K562 (cell line): ENCODE data around the gene PNRC1. TPM values are rescaled to one million over a fixed set of nuclear protein-coding genes. Genes with fewer than 3 reads are reported as not detected.

Experiments used
- ATAC-seq: fragments of 200-7000 bp; cut with Tn5 transposase; 3 replicates; pipeline ENCODE4 v1.9.1; 2020; ENCODE audit warnings: moderate library complexity
- BruUV-seq: library from RNA; stranded (reverse); fragments of 400-500 nt; replicated peaks from 2 replicates; lab custom pipeline; 2021; lab: Mats Ljungman, UMichigan
- CTCF ChIA-PET: fragments of 300-600 bp; formaldehyde crosslinking; extraction: SDS; loops from one replicate; lab custom pipeline; 2021; ENCODE audit warnings: low intra/inter-chr PET ratio; lab: Yijun Ruan, JAX
- POLR2A ChIA-PET: fragments of 300-600, 350-650 bp; sonication (Branson Sonifier 250); formaldehyde crosslinking; extraction: SDS; loops from one replicate; lab custom pipeline; 2021; ENCODE audit warnings: antibody characterized with exemption, inconsistent platforms; lab: Yijun Ruan, JAX
- DNase-seq, 4 experiments: peaks; one replicate each; pipeline versions ENCODE4 v3.0.0 to v3.0.0-alpha.2; 2011 to 2018; ENCODE audit warnings: low spot score in 3 of 4, mixed read lengths in 3 of 4; ENCODE audit errors: extremely low read depth in 1 of 4
- FAIRE-seq: peaks from 2 replicates; lab custom pipeline; 2011; peaks lifted over from hg19 to GRCh38; lab: Jason Lieb, UNC
- H2AFZ ChIP-seq: 2 replicates; pipeline ENCODE4 v1.6.0; 2011; ENCODE audit warnings: low read depth, low read length, control low read depth, inconsistent platforms
- H3K27ac ChIP-seq: fragments of 200-600 bp; 3 replicates; pipeline ENCODE4 v1.8.0; 2011; ENCODE audit warnings: low read depth, mild to moderate bottlenecking, control low read depth, inconsistent platforms, low read length, moderate library complexity, mixed read lengths; ENCODE audit errors: extremely low read depth
- H3K27me3 ChIP-seq, 2 experiments: fragments of 300-600 bp in 1 of 2; 2 replicates in 1 of 2; 3 replicates in 1 of 2; pipeline versions ENCODE4 v1.6.0 to v1.8.0; 2011; ENCODE audit warnings: inconsistent platforms in 2 of 2, low read length in 2 of 2, mild to moderate bottlenecking in 1 of 2, mixed read lengths in 1 of 2, moderate library complexity in 1 of 2; ENCODE audit not compliant: control insufficient read depth in 2 of 2, insufficient read depth in 2 of 2
- H3K36me3 ChIP-seq: fragments of 300-600 bp; 3 replicates; pipeline ENCODE4 v1.8.0; 2011; ENCODE audit warnings: mild to moderate bottlenecking, low read length, inconsistent platforms; ENCODE audit not compliant: control insufficient read depth, insufficient read depth
- H3K4me1 ChIP-seq, 2 experiments: fragments of 200-600 bp in 1 of 2; replicated peaks in 1 of 2; 2 replicates in 1 of 2; 3 replicates in 1 of 2; pipeline versions ENCODE4 v1.5.1 to v1.8.0; 2011; ENCODE audit warnings: inconsistent platforms in 2 of 2, low read length in 2 of 2, mild to moderate bottlenecking in 1 of 2, mixed read lengths in 1 of 2, moderate library complexity in 1 of 2; ENCODE audit not compliant: control insufficient read depth in 2 of 2, insufficient read depth in 2 of 2
- H3K4me2 ChIP-seq: 2 replicates; pipeline ENCODE4 v1.6.1; 2011; ENCODE audit warnings: low read length, control low read depth, inconsistent platforms, mixed read lengths; ENCODE audit not compliant: insufficient read depth
- H3K4me3 ChIP-seq: fragments of 200-600 bp; sonication (generic), shearing (Covaris generic); 2 replicates; pipeline ENCODE4 v1.5.1; 2016; ENCODE audit warnings: control low read depth, inconsistent platforms
- H3K79me2 ChIP-seq: fragments of 200-600 bp; 3 replicates; pipeline ENCODE4 v1.8.0; 2011; ENCODE audit warnings: low read length, inconsistent platforms; ENCODE audit not compliant: control insufficient read depth, insufficient read depth
- H3K9ac ChIP-seq, 2 experiments: 2 replicates each; pipeline versions ENCODE4 v1.6.0 to v1.6.1; 2011; ENCODE audit warnings: low read depth in 2 of 2, low read length in 2 of 2, control low read depth in 1 of 2, inconsistent platforms in 1 of 2, mild to moderate bottlenecking in 1 of 2, mixed read lengths in 1 of 2; ENCODE audit not compliant: insufficient read depth in 1 of 2
- H3K9me1 ChIP-seq: one replicate; pipeline ENCODE4 v1.6.0; 2011; ENCODE audit warnings: inconsistent platforms, mild to moderate bottlenecking, low read length, moderate library complexity; ENCODE audit not compliant: control insufficient read depth, insufficient read depth
- H3K9me3 ChIP-seq: replicated peaks from 2 replicates; pipeline ENCODE4 v1.5.1; 2011; ENCODE audit warnings: low read depth, low read length, inconsistent platforms; ENCODE audit not compliant: control insufficient read depth, insufficient read depth
- H4K20me1 ChIP-seq: replicated peaks from 2 replicates; pipeline ENCODE4 v1.6.1; 2011; ENCODE audit warnings: low read length, inconsistent platforms, mixed read lengths; ENCODE audit not compliant: control insufficient read depth, insufficient read depth
- BCL6 ChIP-seq: fragments of 250-450 bp; sonication (Bioruptor Pico); IDR thresholded peaks from 2 replicates; pipeline ENCODE4 v1.4.0; 2020
- BRD9 ChIP-seq: fragments of 450-650 bp; IDR thresholded peaks from 2 replicates; pipeline ENCODE4 v1.6.1; 2018; ENCODE audit warnings: low read depth; ENCODE audit not compliant: partially characterized antibody
- CHD1 ChIP-seq: fragments of 200-600 bp; sonication (generic); IDR thresholded peaks from one replicate; pipeline ENCODE4 v1.6.1; 2012; ENCODE audit warnings: mild to moderate bottlenecking, moderate library complexity, low read length, inconsistent platforms
- DACH1 ChIP-seq: fragments of 450-650 bp; IDR thresholded peaks from 2 replicates; pipeline ENCODE4 v1.6.1; 2018; ENCODE audit not compliant: partially characterized antibody
- FIP1L1 ChIP-seq: fragments of 200-400 bp; formaldehyde crosslinking; IDR thresholded peaks from 2 replicates; pipeline ENCODE4 v1.6.1; 2018; ENCODE audit warnings: mild to moderate bottlenecking, low read depth, low read length; ENCODE audit not compliant: poor library complexity, severe bottlenecking
- GATAD2B ChIP-seq: fragments of 450-650 bp; IDR thresholded peaks from 2 replicates; pipeline ENCODE4 v1.6.1; 2017; ENCODE audit warnings: mild to moderate bottlenecking, borderline replicate concordance
- HSF4 ChIP-seq: fragments of 250-450 bp; sonication (Bioruptor Pico); IDR thresholded peaks from 2 replicates; pipeline ENCODE4 v2.1.2; 2022; ENCODE audit warnings: mild to moderate bottlenecking, moderate library complexity, borderline replicate concordance
- KLF13 ChIP-seq: fragments of 450-650 bp; IDR thresholded peaks from 2 replicates; pipeline ENCODE4 v1.6.1; 2016; ENCODE audit warnings: missing genetic modification characterization, low read depth, mild to moderate bottlenecking, missing compliant biosample characterization, moderate library complexity, borderline replicate concordance
- RB1 ChIP-seq: fragments of 450-650 bp; IDR thresholded peaks from 2 replicates; pipeline ENCODE4 v1.6.1; 2017; ENCODE audit warnings: low read depth, mild to moderate bottlenecking
- RBFOX2 ChIP-seq: fragments of 200-400 bp; formaldehyde crosslinking; IDR thresholded peaks from 2 replicates; pipeline ENCODE4 v1.6.1; 2017; ENCODE audit warnings: low read depth, mild to moderate bottlenecking, low read length, moderate library complexity
- TGIF2 ChIP-seq: sonication (generic); formaldehyde crosslinking; IDR thresholded peaks from 2 replicates; pipeline ENCODE4 v1.8.1; 2022; ENCODE audit warnings: mild to moderate bottlenecking, missing genetic modification reagents, moderate library complexity
- ZBTB7A ChIP-seq: IDR thresholded peaks from 2 replicates; pipeline ENCODE4 v1.6.1; 2011; ENCODE audit warnings: low read depth, mild to moderate bottlenecking, low read length, moderate library complexity, borderline replicate concordance; ENCODE audit not compliant: control insufficient read depth
- ZC3H4 ChIP-seq: sonication (generic); formaldehyde crosslinking; IDR thresholded peaks from 2 replicates; pipeline ENCODE4 v1.9.0; 2021; ENCODE audit warnings: missing genetic modification reagents, borderline replicate concordance
- WGBS: fragments of 100-300 bp; shearing (Covaris generic); methylation state at CpG from one replicate; pipeline ENCODE4 v1.1.6; 2016; ENCODE audit warnings: low coverage, mixed read lengths; ENCODE audit not compliant: insufficient coverage; ENCODE audit errors: missing lambda C conversion rate; 5-methylcytosine and 5-hydroxymethylcytosine counted together
- in situ Hi-C: fragments of 300-500 bp; cut with MboI; formaldehyde crosslinking; loops from 4 replicates; pipeline ENCODE4 v1.15.0; 2018; ENCODE audit warnings: inconsistent platforms, mixed read lengths
- intact Hi-C: fragments of 100-400 bp; cut with micrococcal nuclease; formaldehyde crosslinking; loops from 2 replicates; pipeline ENCODE4 v1.14.2; 2022
- polyA plus RNA-seq, 8 experiments: library from polyadenylated mRNA; depleted of rRNA in 4 of 8; stranded (reverse) in 5 of 8; unstranded in 3 of 8; fragments of >200 nt; fragmentation: Nextera tagmentation in 2 of 8; fragmentation: Illumina TruSeq in 1 of 8; extraction: Ambion mirVana in 2 of 8; extraction: Trizol in 1 of 8; gene quantifications; 2 replicates each; pipeline versions ENCODE4 v1.2.1 to v1.2.3, GENCODE V29; 2011 to 2014; ENCODE audit warnings: inconsistent platforms in 1 of 8, missing spikeins in 1 of 8
- total RNA-seq, 7 experiments: library from RNA; depleted of rRNA in 6 of 7; stranded (reverse); fragments of >200 nt in 6 of 7; fragmentation: Illumina TruSeq in 2 of 7; extraction: Trizol in 2 of 7; gene quantifications; 2 replicates each; pipeline versions ENCODE4 v1.2.1 to v1.2.3, GENCODE V29; 2011 to 2021; ENCODE audit warnings: low replicate concordance in 1 of 7
- TF ChIP-seq, protein P1 (sequence below): sonication (generic); formaldehyde crosslinking; IDR thresholded peaks from 2 replicates; pipeline ENCODE4 v1.8.0; 2022; ENCODE audit warnings: mild to moderate bottlenecking, missing genetic modification reagents

Gene PNRC1
- total and polyA plus RNA-seq, 9 of the 15 experiments (the other 6 are each of a cell fraction or from before 2014, with no cell fraction given): 1.2 to 10.8 (median 6.5) TPM

DNA sequence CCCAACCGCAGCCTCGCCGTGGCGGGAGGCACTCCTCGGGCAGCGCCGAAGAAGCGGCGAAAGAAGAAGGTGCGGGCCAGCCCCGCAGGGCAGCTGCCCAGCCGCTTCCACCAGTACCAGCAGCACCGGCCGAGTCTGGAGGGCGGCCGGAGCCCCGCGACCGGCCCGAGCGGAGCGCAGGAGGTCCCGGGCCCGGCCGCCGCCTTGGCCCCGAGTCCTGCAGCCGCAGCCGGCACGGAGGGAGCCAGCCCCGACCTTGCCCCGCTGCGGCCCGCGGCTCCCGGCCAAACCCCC is 525 bp downstream of the PNRC1 start:
- intact Hi-C loops: loop anchor here (5.0 kb wide), 1 partner anchor 79 kb away; no protein-coding TSS in a partner anchor
- H3K4me1 ChIP-seq: peaks cover 15 to 16% of the 10 kb centered on the region in 2 experiments; a peak in 4 of 5 replicates
- TF ChIP-seq RBFOX2: peak; percentile 55
- TF ChIP-seq DACH1: no peak
- no peak for TF ChIP-seq HSF4 (CRISPR knock-in tag)
- TF ChIP-seq CHD1: peak; percentile 60
- TF ChIP-seq ZC3H4 (CRISPR knock-in tag): peak; percentile 85; the same call in 1 of the 2 replicates
- TF ChIP-seq GATAD2B: peak; percentile 53; the same call in 1 of the 2 replicates
- no peak for TF ChIP-seq KLF13 (tag)
- TF ChIP-seq, protein P1, sequence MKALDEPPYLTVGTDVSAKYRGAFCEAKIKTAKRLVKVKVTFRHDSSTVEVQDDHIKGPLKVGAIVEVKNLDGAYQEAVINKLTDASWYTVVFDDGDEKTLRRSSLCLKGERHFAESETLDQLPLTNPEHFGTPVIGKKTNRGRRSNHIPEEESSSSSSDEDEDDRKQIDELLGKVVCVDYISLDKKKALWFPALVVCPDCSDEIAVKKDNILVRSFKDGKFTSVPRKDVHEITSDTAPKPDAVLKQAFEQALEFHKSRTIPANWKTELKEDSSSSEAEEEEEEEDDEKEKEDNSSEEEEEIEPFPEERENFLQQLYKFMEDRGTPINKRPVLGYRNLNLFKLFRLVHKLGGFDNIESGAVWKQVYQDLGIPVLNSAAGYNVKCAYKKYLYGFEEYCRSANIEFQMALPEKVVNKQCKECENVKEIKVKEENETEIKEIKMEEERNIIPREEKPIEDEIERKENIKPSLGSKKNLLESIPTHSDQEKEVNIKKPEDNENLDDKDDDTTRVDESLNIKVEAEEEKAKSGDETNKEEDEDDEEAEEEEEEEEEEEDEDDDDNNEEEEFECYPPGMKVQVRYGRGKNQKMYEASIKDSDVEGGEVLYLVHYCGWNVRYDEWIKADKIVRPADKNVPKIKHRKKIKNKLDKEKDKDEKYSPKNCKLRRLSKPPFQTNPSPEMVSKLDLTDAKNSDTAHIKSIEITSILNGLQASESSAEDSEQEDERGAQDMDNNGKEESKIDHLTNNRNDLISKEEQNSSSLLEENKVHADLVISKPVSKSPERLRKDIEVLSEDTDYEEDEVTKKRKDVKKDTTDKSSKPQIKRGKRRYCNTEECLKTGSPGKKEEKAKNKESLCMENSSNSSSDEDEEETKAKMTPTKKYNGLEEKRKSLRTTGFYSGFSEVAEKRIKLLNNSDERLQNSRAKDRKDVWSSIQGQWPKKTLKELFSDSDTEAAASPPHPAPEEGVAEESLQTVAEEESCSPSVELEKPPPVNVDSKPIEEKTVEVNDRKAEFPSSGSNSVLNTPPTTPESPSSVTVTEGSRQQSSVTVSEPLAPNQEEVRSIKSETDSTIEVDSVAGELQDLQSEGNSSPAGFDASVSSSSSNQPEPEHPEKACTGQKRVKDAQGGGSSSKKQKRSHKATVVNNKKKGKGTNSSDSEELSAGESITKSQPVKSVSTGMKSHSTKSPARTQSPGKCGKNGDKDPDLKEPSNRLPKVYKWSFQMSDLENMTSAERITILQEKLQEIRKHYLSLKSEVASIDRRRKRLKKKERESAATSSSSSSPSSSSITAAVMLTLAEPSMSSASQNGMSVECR: 0 out of 2 replicates have a peak, but pooled peaks have one; percentile 27
- no peak for TF ChIP-seq BCL6 (CRISPR knock-in tag)
- TF ChIP-seq RB1: peak; percentile 38; the same call in 1 of the 2 replicates
- 0 out of 2 replicates have a peak, but pooled peaks have one; percentile 51 for TF ChIP-seq TGIF2 (CRISPR knock-in tag)
- TF ChIP-seq BRD9: no peak
- TF ChIP-seq FIP1L1: peak; percentile 10
- TF ChIP-seq ZBTB7A: peak; percentile 5; the same call in 1 of the 2 replicates
- TF ChIP-seq, all 486 proteins: peak for 9
- Histone ChIP-seq H3K9me1 (no peaks in the 10 kb centered on the region), H3K27ac (peak overlapping the region; percentile 88; the same call in 2 of the 3 replicates), H3K4me3 (peak overlapping the region; percentile 86), H2AFZ (peak overlapping the region; percentile 70), H3K9ac (peak overlapping the region; percentile 72 to 94), H3K4me2 (peak overlapping the region; percentile 91), H3K27me3 (no peaks in the 10 kb centered on the region), H4K20me1 (no peaks in the 10 kb centered on the region), H3K79me2 (peaks cover 21% of the 10 kb centered on the region), H3K9me3 (no peaks in the 10 kb centered on the region), H3K36me3 (peaks cover 15% of the 10 kb centered on the region; the same call in 2 of the 3 replicates)
- ChIA-PET CTCF (no interaction called here), POLR2A (interaction anchor here (0.6 to 1.4 kb wide), 8 partner anchors 12 to 98 kb away, joined by 3 to 6 read pairs (median 4); no protein-coding TSS in a partner anchor)
- in situ Hi-C loops: no loop called here
- BruUV-seq: no TSS peak
- DNase-seq (no peak), FAIRE-seq (no peak), ATAC-seq (peak; percentile 72)
- WGBS: 0% methylated on average over 15 of the region's 36 CpGs
